Measurements from ENCODE around the gene MATR3. TPM values are rescaled to one million over a fixed set of nuclear protein-coding genes. Genes with fewer than 3 reads are reported as not detected.
"Not testable (repeated sequence)": the region's sequence is repeated elsewhere in the genome, so short reads cannot be mapped to it uniquely, and the experiment has no call there.

Gene MATR3
- total RNA-seq, 1 donor from 2014 or later: 58.8 TPM

- H3K36me3 ChIP-seq: no peaks in the 10 kb centered on the region
- intact Hi-C loops (cut with DNase I): loop anchor here (1.0 to 5.0 kb wide), 3 partner anchors 47 to 69 kb away; partner anchors contain the start of gene SPATA24
- peaks cover 5 to 19% of the 10 kb centered on the region in 2 donors for H3K4me1 ChIP-seq
- no peak for DNase-seq (ENCODE audit: low spot score in 2 of 2)
- peak overlapping the region; percentile 71 to 97 for H3K4me3 ChIP-seq
- no peaks in the 10 kb centered on the region for H3K9me3 ChIP-seq
- no peak for TF ChIP-seq CTCF (IDR thresholded peaks at IDR 0.05)
- no peaks in the 10 kb centered on the region for H3K27me3 ChIP-seq
- H3K27ac ChIP-seq: no peak overlapping the region
Observed at GRCh38 chr5:139341187-139341688, 47.7 kb downstream of the MATR3 start.

- peak; percentile 78 to 85 (median 84) for TF ChIP-seq CTCF (IDR thresholded peaks at IDR 0.05)
- intact Hi-C loops (cut with DNase I): loop anchor here (1.0 to 5.0 kb wide), 4 partner anchors 48 to 767 kb away; partner anchors contain the start of genes HSPA9 and SPATA24
- Histone ChIP-seq H3K9me3 (no peaks in the 10 kb centered on the region), H3K27ac (peak within 1 kb of the TSS; percentile 90 to 99), H3K36me3 (no peaks in the 10 kb centered on the region), H3K27me3 (no peaks in the 10 kb centered on the region), H3K4me3 (peak within 1 kb of the TSS; percentile 71 to 97), H3K4me1 (peaks cover 5 to 19% of the 10 kb centered on the region in 2 donors)
- DNase-seq (ENCODE audit: low spot score in 2 of 2): peak; percentile 88 to 99
Observed at GRCh38 chr5:139341689-139342422, 48.3 kb downstream of the MATR3 start, which contains the start of gene PAIP2. Gene PAIP2, plus strand, starts transcription at chr5:139341854. Its CDS starts 21,931 bp downstream, at chr5:139363785.

DNA sequence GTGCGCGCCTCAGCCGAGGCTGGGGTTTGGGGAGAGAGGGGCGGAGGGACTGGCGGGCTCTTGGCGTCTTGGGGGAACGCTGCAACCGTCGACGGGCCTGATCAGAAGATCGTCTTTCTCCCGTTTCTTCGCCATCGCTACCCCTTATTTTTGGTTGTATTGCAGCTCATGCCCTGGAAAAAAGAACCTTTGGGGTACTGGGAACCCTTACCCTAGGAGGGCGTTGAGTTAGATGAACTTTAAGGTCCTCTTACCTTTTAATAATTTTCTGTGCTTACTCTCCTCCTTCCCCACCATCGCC lies 48.8 kb downstream of the MATR3 start:
- intact Hi-C loops (cut with DNase I): loop anchor here (2.0 to 5.0 kb wide), 3 partner anchors 60 to 768 kb away; partner anchors contain the start of genes HSPA9 and SPATA24
- TF ChIP-seq CTCF (IDR thresholded peaks at IDR 0.05): no peak
- peaks cover 5 to 19% of the 10 kb centered on the region in 2 donors for H3K4me1 ChIP-seq

GRCh38 chr5:139343476-139343875 lies 49.9 kb downstream of the MATR3 start:
- TF ChIP-seq CTCF (IDR thresholded peaks at IDR 0.05): no peak
- no peak for DNase-seq (ENCODE audit: low spot score in 2 of 2)
- Histone ChIP-seq H3K27ac (peak overlapping the region in 1 of 2 donors; percentile 99), H3K4me3 (peak overlapping the region; percentile 71 to 97), H3K36me3 (peaks cover 0 to 3% of the 10 kb centered on the region in 2 donors), H3K4me1 (peaks cover 5 to 19% of the 10 kb centered on the region in 2 donors), H3K27me3 (no peaks in the 10 kb centered on the region), H3K9me3 (no peaks in the 10 kb centered on the region)
- intact Hi-C loops (cut with DNase I): loop anchor here (2.0 to 5.0 kb wide), 3 partner anchors 59 to 769 kb away; partner anchors contain the start of genes HSPA9 and SPATA24

More for the DNA sequence above, 48.8 kb downstream of the MATR3 start:
- peak overlapping the region; percentile 90 to 99 for H3K27ac ChIP-seq
- H3K27me3 ChIP-seq: no peaks in the 10 kb centered on the region
- peaks cover 0 to 1% of the 10 kb centered on the region in 2 donors for H3K36me3 ChIP-seq
- H3K9me3 ChIP-seq: no peaks in the 10 kb centered on the region
- H3K4me3 ChIP-seq: peak overlapping the region; percentile 71 to 97
- DNase-seq (ENCODE audit: low spot score in 2 of 2): no peak

GRCh38 chr5:139344177-139344576 lies 50.6 kb downstream of the MATR3 start:
- no peak overlapping the region for H3K27ac ChIP-seq
- peaks cover 0 to 3% of the 10 kb centered on the region in 2 donors for H3K36me3 ChIP-seq
- DNase-seq (ENCODE audit: low spot score in 2 of 2): no peak
- H3K4me3 ChIP-seq: no peak overlapping the region
- intact Hi-C loops (cut with DNase I): loop anchor here (5.0 kb wide), 2 partner anchors 58 to 72 kb away; partner anchors contain the start of gene SPATA24
- H3K9me3 ChIP-seq: no peaks in the 10 kb centered on the region
- peaks cover 7 to 19% of the 10 kb centered on the region in 2 donors for H3K4me1 ChIP-seq
- TF ChIP-seq CTCF (IDR thresholded peaks at IDR 0.05): no peak
- H3K27me3 ChIP-seq: no peaks in the 10 kb centered on the region

- DNase-seq (ENCODE audit: low spot score in 2 of 2); intact Hi-C loops (cut with DNase I): not testable (repeated sequence)
Observed at GRCh38 chr5:139345442-139345841, 51.9 kb downstream of the MATR3 start.

DNA sequence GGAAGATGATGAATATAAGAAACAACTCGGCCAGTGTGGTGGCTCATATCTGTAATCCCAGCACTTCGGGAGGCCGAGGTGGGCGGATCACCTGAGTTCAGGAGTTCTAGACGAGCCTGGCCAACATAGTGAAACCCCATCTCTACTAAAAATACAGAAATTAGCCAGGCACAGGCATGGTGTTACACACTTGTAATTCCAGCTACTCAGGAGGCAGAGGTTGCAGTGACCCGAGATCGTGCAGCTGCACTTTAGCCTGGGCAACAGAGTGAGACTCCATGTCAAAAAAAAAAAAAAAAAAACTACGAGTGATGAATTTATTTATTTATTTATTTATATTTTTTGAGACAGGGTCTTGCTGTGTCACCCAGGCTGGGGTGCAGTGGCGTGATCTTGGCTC lies 54.3 kb downstream of the MATR3 start:
- H3K36me3 ChIP-seq; H3K4me3 ChIP-seq; H3K9me3 ChIP-seq; H3K27me3 ChIP-seq; intact Hi-C loops (cut with DNase I); DNase-seq (ENCODE audit: low spot score in 2 of 2); H3K27ac ChIP-seq: not testable (repeated sequence)
- H3K4me1 ChIP-seq: peaks cover 3 to 12% of the 10 kb centered on the region in 2 donors

More at GRCh38 chr5:139345442-139345841, 51.9 kb downstream of the MATR3 start:
- H3K4me3 ChIP-seq, H3K27me3 ChIP-seq, H3K9me3 ChIP-seq, H3K27ac ChIP-seq, H3K36me3 ChIP-seq: not testable (repeated sequence)
- H3K4me1 ChIP-seq: peaks cover 7 to 19% of the 10 kb centered on the region in 2 donors

All from ascending aorta (tissue), 2 donors.